ENCODE results near the gene POLD4. TPM values are rescaled to one million over a fixed set of nuclear protein-coding genes. Genes with fewer than 3 reads are reported as not detected.

The POLD4 gene
- total RNA-seq, 2 experiments from 2014 or later = 31.7 to 39.5 TPM

- no peaks in the 10 kb centered on the region for H3K9me3 ChIP-seq (ENCODE audit: control insufficient read depth in 1 of 2, insufficient read depth in 1 of 2, low read length in 2 of 2)
- H3K36me3 ChIP-seq (ENCODE audit: insufficient read depth, low read length) = peaks cover 4% of the 10 kb centered on the region
- Mint-ChIP-seq H3K9me3 (no peaks in the 10 kb centered on the region), H3K27me3 (peaks cover 21% of the 10 kb centered on the region), H3K4me3 (no peak overlapping the region), H3K4me1 (ENCODE audit: low read depth) (peaks cover 80% of the 10 kb centered on the region), H3K36me3 (ENCODE audit: low read depth) (no peaks in the 10 kb centered on the region), H3K27ac (peak overlapping the region; percentile 4)
- ChIA-PET CTCF (interaction anchor here (0.9 to 1.1 kb wide), 3 partner anchors 11 to 16 kb away, joined by 3 read pairs; no protein-coding TSS in a partner anchor), POLR2A (interaction anchor here (0.8 to 8.2 kb wide), 2 partner anchors 9 to 15 kb away, joined by 3 to 81 read pairs; partner anchors contain the start of gene POLD4)
- ATAC-seq (ENCODE audit: poor library complexity) (no peak), DNase-seq (no peak)
- H3K4me3 ChIP-seq (ENCODE audit: low read length) = no peak overlapping the region
- intact Hi-C loops (cut with DNase I, micrococcal nuclease) = no loop called here
- no peaks in the 10 kb centered on the region for H3K27me3 ChIP-seq (ENCODE audit: control insufficient read depth in 1 of 2, insufficient read depth in 2 of 2, low read length in 2 of 2)
- no peak for TF ChIP-seq CTCF (IDR thresholded peaks at IDR 0.05)
- peaks cover 82% of the 10 kb centered on the region for H3K4me1 ChIP-seq (ENCODE audit: insufficient read depth, low read length)
- H3K27ac ChIP-seq (ENCODE audit: low read depth in 1 of 2, low read length in 2 of 2) = no peak overlapping the region
Observed at GRCh38 chr11:67366961-67367760, 13.8 kb upstream of the POLD4 start.

GRCh38 chr11:67366546-67366945 is 13.2 kb upstream of the POLD4 start:
- Mint-ChIP-seq H3K4me1 (ENCODE audit: low read depth) (peaks cover 75% of the 10 kb centered on the region), H3K4me3 (no peak overlapping the region), H3K27ac (no peak overlapping the region), H3K9me3 (no peaks in the 10 kb centered on the region), H3K27me3 (peaks cover 16% of the 10 kb centered on the region), H3K36me3 (ENCODE audit: low read depth) (no peaks in the 10 kb centered on the region)
- H3K27ac ChIP-seq (ENCODE audit: low read depth in 1 of 2, low read length in 2 of 2) = no peak overlapping the region
- intact Hi-C loops (cut with DNase I, micrococcal nuclease) = no loop called here
- peaks cover 4% of the 10 kb centered on the region for H3K36me3 ChIP-seq (ENCODE audit: insufficient read depth, low read length)
- no peak for ATAC-seq (ENCODE audit: poor library complexity)
- POLR2A ChIA-PET = interaction anchor here (8.2 kb wide), 1 partner anchor 14 kb away, joined by 81 read pairs; the partner anchor contains the start of gene POLD4
- CTCF ChIA-PET = interaction anchor here (8.3 kb wide), 1 partner anchor 16 kb away, joined by 33 read pairs; no protein-coding TSS in a partner anchor
- TF ChIP-seq CTCF (IDR thresholded peaks at IDR 0.05) = no peak
- no peak overlapping the region for H3K4me3 ChIP-seq (ENCODE audit: low read length)
- peaks cover 76% of the 10 kb centered on the region for H3K4me1 ChIP-seq (ENCODE audit: insufficient read depth, low read length)
- no peaks in the 10 kb centered on the region for H3K27me3 ChIP-seq (ENCODE audit: control insufficient read depth in 1 of 2, insufficient read depth in 2 of 2, low read length in 2 of 2)
- no peak for DNase-seq
- H3K9me3 ChIP-seq (ENCODE audit: control insufficient read depth in 1 of 2, insufficient read depth in 1 of 2, low read length in 2 of 2) = no peaks in the 10 kb centered on the region

- Histone ChIP-seq H3K9me3 (ENCODE audit: control insufficient read depth in 1 of 2, insufficient read depth in 1 of 2, low read length in 2 of 2) (no peaks in the 10 kb centered on the region), H3K27me3 (ENCODE audit: control insufficient read depth in 1 of 2, insufficient read depth in 2 of 2, low read length in 2 of 2) (no peaks in the 10 kb centered on the region), H3K4me1 (ENCODE audit: insufficient read depth, low read length) (peaks cover 69% of the 10 kb centered on the region), H3K27ac (ENCODE audit: low read depth in 1 of 2, low read length in 2 of 2) (no peak overlapping the region), H3K4me3 (ENCODE audit: low read length) (no peak overlapping the region), H3K36me3 (ENCODE audit: insufficient read depth, low read length) (peaks cover 4% of the 10 kb centered on the region)
- no peak for ATAC-seq (ENCODE audit: poor library complexity)
- DNase-seq = no peak
- H3K27ac Mint-ChIP-seq = no peak overlapping the region
- H3K4me3 Mint-ChIP-seq = no peak overlapping the region
- POLR2A ChIA-PET = no interaction called here
- CTCF ChIA-PET = interaction anchor here (8.3 kb wide), 1 partner anchor 17 kb away, joined by 33 read pairs; no protein-coding TSS in a partner anchor
- H3K36me3 Mint-ChIP-seq (ENCODE audit: low read depth) = no peaks in the 10 kb centered on the region
- H3K27me3 Mint-ChIP-seq = peaks cover 9% of the 10 kb centered on the region
- H3K4me1 Mint-ChIP-seq (ENCODE audit: low read depth) = peaks cover 69% of the 10 kb centered on the region
- no peak for TF ChIP-seq CTCF (IDR thresholded peaks at IDR 0.05)
- intact Hi-C loops (cut with DNase I, micrococcal nuclease) = no loop called here
- H3K9me3 Mint-ChIP-seq = no peaks in the 10 kb centered on the region
Observed at GRCh38 chr11:67365736-67366444, 12.5 kb upstream of the POLD4 start.
